ENCODE data around the gene RFPL3.
"Not testable (repeated sequence)": the region's sequence is repeated elsewhere in the genome, so short reads cannot be mapped to it uniquely, and the experiment has no call there.

Gene RFPL3

DNA sequence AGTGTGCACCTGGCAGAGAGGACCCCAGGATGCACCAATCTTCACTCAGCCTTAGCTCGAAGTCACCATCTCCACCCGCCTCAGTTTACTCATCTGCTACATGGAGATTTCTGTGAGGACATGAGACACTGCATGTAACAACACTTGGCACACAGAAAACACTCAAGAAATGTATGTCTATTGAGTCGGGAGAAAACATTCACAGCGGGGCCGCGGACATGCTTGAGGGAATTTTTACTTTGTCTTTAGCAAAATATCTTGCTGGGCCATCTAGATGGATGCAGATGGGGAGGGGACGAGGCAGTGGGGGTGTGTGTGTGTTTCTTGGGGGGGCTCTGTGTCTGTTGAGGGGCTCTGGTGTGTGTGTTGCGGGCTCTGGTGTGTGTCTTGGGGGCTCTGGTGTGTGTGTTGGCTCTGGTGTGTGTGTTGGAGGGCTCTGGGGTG is 28.4 kb upstream of the RFPL3 start:
- no peak for DNase-seq (ENCODE audit: low read depth in 3 of 3)

DNA sequence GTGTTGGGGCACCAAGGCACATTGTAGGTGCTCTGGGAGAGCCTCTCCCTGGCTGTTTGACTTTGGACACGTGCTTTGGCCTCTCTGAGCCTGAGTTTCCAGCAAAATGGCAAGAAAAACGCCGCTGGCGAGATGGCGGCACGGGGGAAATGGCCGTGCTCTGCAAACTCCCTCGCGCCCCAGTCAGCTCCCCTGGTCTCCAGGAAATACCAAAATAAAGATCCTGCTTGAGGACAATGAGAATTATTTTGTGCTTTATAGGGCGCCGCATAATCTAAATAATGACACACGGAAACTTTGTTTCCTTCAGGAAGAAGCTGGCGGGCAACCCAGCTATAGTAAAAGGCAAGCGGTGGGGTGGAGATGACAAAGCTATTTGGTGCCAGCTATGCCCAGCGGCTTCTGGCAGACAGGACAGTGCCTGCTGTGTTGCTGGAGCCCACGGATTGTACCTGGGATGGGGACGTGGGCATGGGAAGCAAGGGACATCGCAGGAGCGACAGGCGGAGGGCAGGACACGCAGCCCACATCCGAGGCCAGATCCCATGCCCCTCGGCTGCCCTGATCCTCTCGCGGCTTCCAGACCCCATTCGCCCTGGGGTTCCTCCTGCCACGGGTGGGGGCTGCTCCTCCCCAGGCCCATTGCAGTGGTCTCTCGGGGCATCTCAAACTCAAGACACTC is 26.3 kb upstream of the RFPL3 start:
- no peak for DNase-seq (ENCODE audit: low read depth in 3 of 3)

GRCh38 chr22:32331918-32332725 is 25.5 kb upstream of the RFPL3 start:
- no peak for DNase-seq (ENCODE audit: low read depth in 3 of 3)

- DNase-seq (ENCODE audit: low read depth in 3 of 3) = no peak
Measured at GRCh38 chr22:32333141-32333768, 24.4 kb upstream of the RFPL3 start.

- DNase-seq (ENCODE audit: low read depth in 3 of 3) = no peak
Measured at GRCh38 chr22:32333769-32334659, 23.7 kb upstream of the RFPL3 start.

GRCh38 chr22:32334660-32335365 is 22.9 kb upstream of the RFPL3 start:
- DNase-seq (ENCODE audit: low read depth in 3 of 3) = no peak

DNA sequence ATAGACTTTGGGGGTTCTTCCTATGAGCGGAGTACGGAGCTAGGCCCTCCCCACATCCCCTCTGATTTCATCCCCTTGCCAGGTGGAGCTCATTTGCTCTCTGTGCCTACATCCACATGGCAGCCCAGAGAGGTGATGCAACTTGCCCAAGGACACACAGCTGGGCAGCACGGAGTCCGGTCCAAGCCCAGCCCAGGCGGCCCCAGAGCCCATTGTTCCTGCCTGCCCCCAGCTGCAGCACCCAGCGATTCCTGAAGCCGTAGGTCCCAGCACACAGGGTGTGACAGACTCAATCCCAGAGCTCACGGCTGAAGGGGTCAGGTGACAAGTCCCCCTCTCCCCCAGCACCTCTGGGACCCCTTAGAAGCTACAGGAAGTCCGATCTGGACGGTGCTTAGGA is 22.2 kb upstream of the RFPL3 start:
- DNase-seq (ENCODE audit: low read depth in 3 of 3) = no peak

- no peak for DNase-seq (ENCODE audit: low read depth in 3 of 3)
Measured at GRCh38 chr22:32336121-32336603, 21.5 kb upstream of the RFPL3 start.

- DNase-seq (ENCODE audit: low read depth in 3 of 3) = no peak
Measured at GRCh38 chr22:32336771-32337424, 20.8 kb upstream of the RFPL3 start.

- DNase-seq (ENCODE audit: low read depth in 3 of 3) = not testable (repeated sequence)
Measured at GRCh38 chr22:32337425-32337824, 20.2 kb upstream of the RFPL3 start.

DNA sequence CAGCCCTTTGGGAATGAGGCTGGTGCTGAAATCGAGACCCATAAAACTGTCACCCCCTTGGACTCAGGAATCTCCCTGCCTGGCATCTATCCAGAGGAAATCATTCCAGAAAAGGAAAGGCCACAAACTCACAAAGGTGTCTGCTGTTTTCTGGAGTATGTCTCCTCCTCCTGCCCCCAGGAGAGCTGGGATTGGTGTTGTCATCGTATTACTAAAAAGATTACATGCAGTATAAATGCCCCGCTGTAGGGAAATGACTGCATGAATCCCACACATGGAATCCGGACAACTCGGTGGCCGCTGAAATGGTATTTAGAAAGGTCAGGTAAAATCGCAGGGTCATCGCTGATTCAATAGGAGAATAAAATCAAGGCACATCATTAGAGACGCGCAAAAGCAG is 18.9 kb upstream of the RFPL3 start:
- no peak for DNase-seq (ENCODE audit: low read depth in 3 of 3)

DNA sequence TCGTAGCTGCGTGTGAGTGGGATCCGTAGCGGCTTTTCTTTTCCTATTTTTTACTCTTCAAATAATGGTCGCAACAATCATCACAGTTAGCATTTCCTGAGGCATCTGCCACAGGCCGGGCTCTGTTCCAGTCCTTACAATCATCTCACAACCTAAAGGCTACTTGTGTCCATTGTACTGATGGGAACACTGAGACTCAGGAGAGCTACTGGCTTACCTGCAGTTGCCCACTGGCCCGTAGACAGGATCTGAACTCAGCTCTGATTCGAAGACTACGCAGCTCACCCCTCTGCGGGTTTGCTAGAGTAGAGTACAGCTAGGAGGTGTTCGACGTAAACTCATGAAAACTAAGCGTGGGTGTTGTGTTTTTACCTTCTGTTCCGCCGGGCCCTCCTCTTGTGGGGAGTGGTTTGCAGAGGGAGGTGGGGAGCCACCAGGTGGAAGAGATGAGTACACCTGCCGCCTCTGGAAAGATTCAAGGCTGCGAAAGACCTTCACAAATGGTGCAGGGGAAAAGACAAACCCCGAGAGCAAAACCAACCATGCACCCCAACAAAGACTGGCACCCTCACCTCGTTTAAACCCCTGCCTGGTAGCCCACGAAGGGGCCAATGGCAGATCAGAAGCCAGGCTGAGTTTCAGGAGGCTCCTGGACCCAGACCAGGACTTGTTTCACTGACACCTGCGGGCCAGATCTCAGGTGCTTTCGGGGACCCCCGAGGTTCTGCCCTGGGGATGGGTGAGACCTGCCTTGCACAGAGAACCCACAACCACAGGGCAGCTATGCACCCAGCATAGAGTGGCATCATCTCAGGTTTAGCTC is 18.3 kb upstream of the RFPL3 start:
- no peak for DNase-seq (ENCODE audit: low read depth in 3 of 3)

DNA sequence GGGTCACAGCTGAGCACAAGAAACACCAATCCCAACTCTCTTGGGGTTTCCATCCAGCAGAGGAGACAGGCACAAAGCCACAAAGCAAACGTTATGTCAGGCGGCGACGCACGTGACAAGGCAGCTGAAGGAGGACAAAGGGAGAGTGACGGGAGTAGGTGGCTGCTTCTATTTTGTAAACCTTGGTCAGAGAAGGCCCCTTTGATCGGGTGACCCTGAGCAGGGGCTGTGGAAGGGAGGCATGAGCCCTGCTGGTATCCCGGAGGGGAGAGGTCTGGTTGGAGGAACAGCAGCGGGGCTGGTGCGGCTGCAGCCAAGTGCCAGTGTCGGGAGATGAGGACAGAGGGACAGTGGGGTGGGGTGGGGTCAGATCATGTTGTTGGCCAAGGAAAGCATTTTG is 17.3 kb upstream of the RFPL3 start:
- DNase-seq (ENCODE audit: low read depth in 3 of 3) = no peak

DNA sequence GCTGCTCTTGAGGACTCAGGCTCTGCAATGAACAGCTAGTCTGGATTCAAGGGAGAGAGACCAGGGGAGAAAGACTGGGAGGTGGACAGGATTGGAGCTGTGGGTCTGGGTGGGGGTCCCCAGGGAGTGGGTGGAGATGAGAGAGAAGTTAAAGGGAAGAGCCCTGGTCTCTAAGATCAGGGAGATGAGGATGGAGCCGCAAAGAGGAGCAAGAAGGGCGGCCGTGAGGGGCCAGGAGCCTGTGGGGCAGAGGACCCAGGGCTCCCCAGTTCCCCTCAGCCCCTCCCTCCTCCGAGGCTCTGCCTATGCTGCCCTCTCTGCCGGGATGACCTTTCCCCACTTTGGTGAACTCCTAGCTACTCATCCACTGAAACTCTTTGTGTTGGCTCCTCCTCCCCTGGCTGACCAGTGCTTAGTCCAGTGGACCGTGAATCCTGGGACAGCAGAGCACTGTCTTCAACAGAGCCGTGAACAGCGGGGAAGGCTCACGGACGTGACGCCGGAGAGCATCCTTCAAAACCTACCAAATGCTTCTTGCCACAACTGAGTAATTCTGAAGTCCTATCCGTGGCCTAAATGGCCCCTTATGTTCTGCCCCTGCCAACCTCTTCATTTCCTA is 16.4 kb upstream of the RFPL3 start:
- no peak for DNase-seq (ENCODE audit: low read depth in 3 of 3)

DNA sequence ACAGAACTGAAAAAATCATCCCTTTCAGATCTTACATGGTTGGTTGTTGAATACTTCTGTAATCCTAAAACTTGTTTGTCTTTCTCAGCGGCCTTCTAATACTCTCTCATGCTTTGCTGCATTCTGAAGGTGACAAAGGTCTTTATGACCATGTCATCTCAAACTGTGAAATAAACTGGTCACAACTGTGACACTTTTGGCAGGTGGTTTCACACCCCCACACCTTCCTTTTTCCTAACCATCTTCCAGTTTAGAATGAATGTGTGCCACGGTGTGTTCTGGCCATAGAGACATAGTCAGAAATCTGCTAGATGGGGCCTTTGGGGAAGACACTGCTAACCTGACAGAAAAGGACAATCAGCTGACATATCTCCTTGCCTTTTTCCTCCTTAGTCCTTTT is 14.7 kb upstream of the RFPL3 start:
- DNase-seq (ENCODE audit: low read depth in 3 of 3) = no peak

DNA sequence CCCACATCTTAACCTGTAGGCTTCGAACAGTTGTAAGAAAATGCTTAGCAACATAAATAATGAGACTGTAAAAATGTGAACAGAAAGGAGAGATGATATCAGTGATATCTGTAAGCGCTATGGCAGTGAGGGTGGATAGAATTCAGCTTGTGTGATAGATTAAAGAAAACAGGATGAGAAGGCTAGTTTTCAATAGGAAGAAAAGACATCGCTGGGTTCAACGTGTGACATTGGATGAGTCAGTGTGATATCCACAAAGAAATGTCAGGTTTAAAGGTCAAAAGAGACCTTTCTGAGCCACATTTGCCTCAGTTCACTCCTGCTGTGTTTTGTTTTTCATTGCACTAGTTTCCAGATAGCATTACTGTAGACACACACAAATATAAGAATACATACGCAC is 13.7 kb upstream of the RFPL3 start:
- DNase-seq (ENCODE audit: low read depth in 3 of 3) = no peak

DNA sequence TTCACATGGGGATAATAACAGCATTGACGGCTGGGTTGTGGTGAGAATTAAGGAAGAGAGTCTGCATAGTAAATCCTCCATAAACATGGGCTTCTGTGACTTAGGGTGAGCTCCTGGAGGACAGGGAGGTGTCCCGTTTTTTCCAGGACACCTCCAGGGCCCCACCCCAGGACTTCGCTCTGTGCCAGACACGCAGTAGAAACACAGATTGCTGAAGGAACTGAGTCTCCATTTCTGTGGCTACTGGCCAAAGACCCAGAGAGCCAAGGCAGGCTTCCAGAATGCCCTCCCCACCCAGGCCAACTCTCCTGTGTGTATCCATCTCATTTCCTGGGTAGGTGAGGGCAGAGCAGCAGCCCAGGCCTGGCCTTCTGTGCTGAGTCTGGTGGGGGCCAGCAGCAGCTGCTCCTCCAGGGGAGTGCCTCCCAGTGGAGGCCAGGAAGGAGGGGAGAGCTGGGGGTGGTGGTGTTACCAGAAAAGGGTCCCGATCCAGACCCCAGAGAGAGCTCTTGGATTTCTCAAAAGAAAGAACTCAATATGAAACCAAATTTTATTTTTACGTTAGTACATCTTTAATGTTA is 9.5 kb upstream of the RFPL3 start:
- no peak for DNase-seq (ENCODE audit: low read depth in 3 of 3)

GRCh38 chr22:32351875-32352274 is 5.8 kb upstream of the RFPL3 start:
- not testable (repeated sequence) for DNase-seq (ENCODE audit: low read depth in 3 of 3)

DNA sequence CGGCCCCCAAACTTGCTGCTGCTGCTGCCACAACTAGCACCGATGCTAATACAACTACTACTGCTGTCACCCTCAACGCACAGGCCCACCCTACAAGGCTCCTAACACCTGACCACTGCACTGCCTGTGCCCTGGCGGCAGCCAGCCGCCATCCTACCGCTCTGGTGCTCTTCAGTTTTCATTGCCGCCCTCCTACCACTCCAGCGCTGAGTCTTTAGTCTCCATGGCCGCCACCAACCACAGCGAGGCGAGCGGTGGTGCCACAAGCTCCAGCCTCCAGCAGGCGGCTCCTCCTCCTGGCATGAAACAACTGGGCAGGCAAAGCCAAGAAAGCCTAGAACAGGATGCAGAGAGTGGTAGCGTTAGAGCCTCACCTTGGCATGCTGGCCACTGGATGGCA is 5.0 kb upstream of the RFPL3 start:
- DNase-seq (ENCODE audit: low read depth in 3 of 3) = no peak

Data from stimulated activated CD4-positive, alpha-beta T cell treated with anti-CD3 and anti-CD28 coated beads, TNF-alpha, amount 100 ng/mL, for 24 hours (primary cell).